NCI-H510A (cell line): ENCODE results near the gene CSNK1G1.
"Not testable (repeated sequence)": the region's sequence is repeated elsewhere in the genome, so short reads cannot be mapped to it uniquely, and the experiment has no call there.

Source experiments
- DNase-seq: peaks from one replicate; lab custom pipeline; 2025; lab: John Stamatoyannopoulos, UW

CSNK1G1 gene

GRCh38 chr15:64349375-64349774 is 6.6 kb downstream of the CSNK1G1 start:
- DNase-seq, result no peak

- no peak for DNase-seq
Measured at GRCh38 chr15:64348455-64348854, 7.5 kb downstream of the CSNK1G1 start.

DNA sequence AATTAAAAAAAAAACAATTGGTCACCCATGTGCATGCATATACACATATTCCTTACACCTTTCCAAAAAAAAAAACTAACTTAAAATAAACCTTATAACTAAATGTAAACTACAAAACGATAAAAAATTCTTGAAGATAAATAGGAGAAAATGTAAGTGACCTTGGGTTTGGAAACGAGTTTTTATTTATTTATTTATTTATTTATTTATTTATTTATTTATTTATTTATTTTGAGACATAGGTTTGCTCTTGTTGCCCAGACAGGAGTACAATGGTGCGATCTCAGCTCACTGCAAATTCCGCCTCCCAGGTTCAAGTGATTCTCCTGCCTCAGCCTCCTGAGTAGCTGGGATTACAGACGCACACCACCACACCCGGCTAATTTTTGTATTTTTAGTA is 9.7 kb downstream of the CSNK1G1 start:
- DNase-seq, result not testable (repeated sequence)

DNA sequence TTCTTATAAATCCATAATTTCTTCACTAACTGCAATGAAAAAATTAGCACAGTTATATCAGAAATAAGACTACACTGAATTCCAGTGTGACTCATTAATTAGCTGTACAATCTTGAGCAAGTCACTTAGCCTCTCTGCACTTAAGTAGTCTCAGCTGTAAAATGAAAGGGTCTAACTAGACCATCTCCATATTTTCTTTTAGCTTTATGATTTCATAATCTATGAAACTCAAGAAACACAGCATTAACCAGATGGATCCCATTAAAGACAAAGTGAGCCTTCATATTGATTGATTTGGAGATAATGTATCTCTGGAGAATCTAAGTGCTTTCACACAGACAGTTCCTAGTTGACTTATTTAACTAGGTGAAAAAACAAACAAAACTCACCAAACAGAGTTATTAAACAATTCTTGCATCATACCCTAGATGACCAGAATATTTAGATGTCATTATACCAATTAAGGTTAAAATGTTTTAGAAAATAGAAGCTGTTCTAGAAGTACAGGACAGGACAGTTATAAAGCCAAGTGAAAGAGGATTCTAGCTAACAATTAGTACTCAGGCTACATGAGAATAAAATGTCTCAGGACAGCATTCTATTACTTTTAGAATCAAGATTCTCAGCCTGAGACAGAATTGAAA is 11.2 kb downstream of the CSNK1G1 start:
- no peak for DNase-seq

DNA sequence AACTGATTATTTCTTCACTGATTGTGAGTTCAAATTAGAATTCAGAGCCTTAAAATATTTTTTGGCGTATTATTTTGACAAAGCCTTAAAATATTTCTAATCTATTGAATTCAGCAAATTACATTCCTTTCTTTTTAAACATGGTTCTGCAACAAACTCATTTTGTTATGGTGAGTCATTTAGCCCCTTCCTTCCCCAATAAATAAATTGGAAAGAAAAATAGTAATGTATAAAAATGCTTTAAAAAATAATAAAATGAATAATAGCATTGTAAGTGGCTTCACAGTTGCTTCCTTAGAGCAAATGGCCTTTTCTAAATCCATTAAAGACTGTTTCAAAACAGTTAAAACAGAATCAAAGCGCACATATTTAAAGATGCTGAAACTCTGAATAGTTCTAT is 12.1 kb downstream of the CSNK1G1 start:
- no peak for DNase-seq

- no peak for DNase-seq
Measured at GRCh38 chr15:64343222-64343621, 12.8 kb downstream of the CSNK1G1 start.

- no peak for DNase-seq
Measured at GRCh38 chr15:64341961-64342360, 14.0 kb downstream of the CSNK1G1 start.

DNA sequence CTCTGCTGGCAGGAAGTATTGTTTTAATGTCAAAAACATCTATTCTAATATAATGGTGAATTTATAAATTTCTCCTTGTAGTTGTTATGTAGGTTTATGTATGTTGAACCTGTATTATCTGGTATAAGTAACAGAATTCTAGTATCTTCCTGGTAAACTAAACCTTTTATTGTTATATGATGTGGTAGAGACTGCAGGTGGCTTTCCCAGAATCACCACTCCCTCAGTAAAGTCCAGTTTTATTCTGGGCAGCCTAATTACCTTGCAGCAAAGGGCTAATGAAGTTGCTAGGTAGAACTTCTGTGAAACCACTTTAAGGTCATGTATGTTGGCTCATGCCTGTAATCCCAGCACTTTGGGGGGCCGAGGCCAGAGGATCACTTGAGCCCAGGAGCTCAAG is 15.6 kb downstream of the CSNK1G1 start:
- DNase-seq, result no peak

DNA sequence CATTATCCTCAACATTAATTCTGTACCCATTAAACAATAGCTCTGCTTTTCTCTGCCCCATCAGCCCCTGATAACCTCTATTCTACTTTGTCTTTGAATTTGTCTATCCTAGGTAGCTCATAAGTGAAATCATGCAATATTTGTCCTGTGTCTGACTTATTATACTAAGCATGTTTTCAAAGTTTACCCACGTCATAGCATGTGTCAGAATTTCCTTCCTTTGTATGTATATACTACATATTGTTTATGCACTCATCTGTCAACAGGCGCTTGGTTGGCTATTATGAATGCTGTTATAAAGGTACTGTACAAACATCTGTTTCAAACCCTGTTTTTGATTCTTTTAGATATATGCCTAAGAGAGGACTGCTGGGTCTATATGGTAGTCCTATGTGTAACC is 18.2 kb downstream of the CSNK1G1 start:
- DNase-seq, result no peak

DNA sequence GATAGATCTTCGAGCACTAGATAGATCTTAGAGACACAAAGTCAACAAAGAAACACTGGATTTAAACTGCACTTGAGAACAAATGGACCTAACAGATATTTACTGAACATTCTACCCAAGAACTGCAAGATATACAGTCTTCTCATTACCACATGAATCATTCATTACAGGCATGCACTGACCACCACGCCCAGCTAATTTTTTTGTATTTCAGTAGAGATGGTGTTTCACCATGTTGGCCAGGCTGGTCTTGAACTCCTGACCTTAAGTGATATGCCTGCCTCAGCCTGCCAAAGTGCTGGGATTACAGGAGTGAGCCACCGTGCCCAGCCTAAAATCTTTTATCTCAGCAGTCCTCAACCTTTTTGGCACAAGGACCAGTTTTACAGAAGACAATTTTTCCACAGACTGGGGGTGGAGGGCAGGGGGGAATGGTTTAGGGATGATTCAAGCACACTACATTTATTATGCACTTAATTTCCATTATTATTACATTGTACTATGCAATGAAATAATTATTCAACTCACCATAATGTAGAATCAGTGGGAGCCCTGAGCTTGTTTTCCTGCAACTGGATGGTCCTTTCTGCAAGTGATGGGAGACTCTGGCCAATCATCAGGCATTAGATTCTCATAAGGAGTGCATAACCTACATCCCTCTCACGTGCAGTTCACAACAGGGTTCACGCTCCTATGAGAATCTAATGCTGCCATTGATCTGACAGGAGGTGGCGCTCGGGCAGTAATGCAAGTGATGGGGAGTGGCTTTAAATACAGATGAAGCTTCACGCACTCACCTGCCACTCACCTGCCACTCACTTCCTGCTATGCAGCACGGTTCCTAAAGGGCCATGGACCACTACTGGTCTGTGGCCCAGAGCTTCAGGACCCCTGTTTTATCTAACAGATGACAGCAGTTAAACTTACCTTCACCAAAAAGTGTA is 21.7 kb downstream of the CSNK1G1 start:
- DNase-seq, result peak; percentile 18

- DNase-seq, result no peak
Measured at GRCh38 chr15:64333516-64333915, 22.5 kb downstream of the CSNK1G1 start.

DNA sequence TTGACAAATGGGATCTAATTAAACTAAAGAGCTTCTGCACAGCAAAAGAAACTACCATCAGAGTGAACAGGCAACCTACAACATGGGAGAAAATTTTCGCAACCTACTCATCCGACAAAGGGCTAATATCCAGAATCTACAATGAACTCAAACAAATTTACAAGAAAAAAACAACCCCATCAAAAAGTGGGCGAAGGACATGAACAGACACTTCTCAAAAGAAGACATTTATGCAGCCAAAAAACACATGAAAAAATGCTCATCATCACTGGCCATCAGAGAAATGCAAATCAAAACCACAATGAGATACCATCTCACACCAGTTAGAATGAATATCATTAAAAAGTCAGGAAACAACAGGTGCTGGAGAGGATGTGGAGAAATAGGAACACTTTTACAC is 24.3 kb downstream of the CSNK1G1 start:
- not testable (repeated sequence) for DNase-seq

DNA sequence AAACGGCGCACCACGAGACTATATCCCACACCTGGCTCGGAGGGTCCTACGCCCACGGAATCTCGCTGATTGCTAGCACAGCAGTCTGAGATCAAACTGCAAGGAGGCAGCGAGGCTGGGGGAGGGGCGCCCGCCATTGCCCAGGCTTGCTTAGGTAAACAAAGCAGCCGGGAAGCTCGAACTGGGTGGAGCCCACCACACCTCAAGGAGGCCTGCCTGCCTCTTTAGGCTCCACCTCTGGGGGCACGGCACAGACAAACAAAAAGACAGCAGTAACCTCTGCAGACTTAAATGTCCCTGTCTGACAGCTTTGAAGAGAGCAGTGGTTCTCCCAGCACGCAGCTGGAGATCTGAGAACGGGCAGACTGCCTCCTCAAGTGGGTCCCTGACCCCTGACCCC is 29.0 kb downstream of the CSNK1G1 start:
- DNase-seq, result not testable (repeated sequence)

DNA sequence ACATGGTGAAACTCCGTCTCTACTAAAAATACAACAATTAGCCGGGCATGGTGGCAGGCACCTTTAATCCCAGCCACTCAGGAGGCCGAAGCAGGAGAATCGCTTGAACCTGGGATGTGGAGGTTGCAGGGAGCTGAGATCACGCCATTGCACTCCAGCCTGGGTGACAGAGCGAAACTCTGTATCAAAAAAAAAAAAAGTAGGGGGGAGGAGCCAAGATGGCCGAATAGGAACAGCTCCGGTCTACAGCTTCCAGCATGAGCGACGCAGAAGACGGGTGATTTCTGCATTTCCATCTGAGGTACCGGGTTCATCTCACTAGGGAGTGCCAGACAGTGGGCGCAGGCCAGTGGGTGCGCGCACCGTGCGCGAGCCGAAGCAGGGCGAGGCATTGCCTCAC is 29.5 kb downstream of the CSNK1G1 start:
- not testable (repeated sequence) for DNase-seq

DNA sequence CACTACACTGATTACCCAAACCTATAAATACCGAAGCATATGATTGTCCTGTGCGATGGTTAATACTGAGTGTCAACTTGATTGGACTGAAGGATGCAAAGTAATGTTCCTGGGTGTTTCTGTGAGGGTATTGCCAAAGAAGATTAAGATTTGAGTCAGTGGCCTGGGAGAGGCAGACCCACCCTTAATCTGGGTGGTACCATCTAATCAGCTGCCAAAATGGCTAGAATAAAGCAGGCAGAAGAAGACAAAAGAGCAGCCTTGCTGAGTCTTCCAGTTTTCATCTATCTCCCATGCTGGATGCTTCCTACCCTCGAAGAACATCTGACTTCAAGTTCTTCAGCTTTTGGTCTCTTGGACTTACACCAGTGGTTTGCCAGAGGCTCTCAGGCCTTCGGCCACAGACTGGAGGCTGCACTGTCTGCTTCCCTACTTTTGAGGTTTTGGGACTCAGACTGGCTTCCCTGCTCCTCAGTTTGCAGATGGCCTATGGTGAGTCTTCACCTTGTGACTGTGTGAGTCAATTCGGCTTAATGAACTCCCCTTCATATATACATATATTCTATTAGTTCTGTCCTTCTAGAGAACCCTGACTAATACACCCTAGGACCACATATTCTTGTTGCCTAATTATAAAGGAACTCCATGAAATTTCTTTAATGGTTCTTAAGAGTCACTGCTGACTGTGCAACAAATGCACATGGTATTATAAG is 31.7 kb downstream of the CSNK1G1 start:
- no peak for DNase-seq

- no peak for DNase-seq
Measured at GRCh38 chr15:64315216-64315615, 40.8 kb downstream of the CSNK1G1 start.

DNA sequence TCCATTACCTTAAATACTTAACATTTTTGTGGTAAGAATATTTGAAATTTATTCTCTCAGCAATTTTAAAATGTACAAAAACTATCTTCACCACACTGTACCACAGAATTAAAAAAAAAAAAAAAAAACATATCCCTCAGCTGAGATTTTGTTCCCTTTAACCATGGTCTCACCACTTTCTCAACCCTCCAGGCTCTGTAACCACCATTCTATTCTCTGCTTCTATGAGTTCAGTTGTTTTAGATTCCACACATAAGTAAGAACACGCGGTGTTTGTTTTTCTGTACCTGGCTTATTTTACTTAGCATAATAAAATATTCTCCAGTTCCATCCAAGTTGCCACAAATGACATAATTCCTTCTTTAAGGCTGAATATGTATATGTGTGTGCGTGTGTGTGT is 41.5 kb downstream of the CSNK1G1 start:
- no peak for DNase-seq

DNA sequence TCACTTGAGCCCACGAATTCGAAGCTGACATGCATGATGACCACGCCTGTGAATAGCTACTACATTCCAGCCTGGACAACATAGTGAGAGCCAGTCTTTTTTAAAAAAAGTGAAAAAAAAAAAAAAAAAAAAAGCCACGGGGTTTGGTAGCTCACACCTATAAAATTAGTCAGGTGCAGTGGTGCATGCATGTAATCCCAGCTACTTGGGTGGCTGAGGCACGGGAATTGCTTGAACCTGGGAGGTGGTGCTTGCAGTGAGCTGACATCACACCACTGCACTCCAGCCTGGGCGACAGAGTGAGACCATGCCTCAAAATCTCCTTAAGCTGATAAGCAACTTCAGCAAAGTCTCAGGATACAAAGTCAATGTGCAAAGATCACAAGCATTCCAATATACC is 44.4 kb downstream of the CSNK1G1 start:
- no peak for DNase-seq

DNA sequence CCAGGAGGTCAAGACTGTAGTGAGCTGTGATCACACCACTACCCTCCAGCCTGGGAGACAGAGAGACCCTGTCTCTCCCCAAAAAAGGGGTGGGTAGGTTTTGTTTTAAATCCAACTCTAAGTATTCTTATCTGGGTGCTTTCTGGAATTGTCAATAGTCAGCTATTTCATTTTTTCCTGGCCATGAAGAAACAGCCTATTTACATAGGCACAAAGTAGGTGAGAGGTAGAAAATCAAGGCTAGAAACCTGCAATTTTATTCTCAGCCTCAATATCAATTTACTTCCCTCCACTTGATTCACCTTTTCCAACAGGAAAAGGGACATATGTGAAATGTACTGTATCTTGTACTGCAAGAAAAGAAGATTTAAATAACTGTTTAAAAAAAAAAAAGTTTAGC is 45.9 kb downstream of the CSNK1G1 start:
- no peak for DNase-seq

GRCh38 chr15:64305261-64305660 is 50.7 kb downstream of the CSNK1G1 start:
- no peak for DNase-seq

DNA sequence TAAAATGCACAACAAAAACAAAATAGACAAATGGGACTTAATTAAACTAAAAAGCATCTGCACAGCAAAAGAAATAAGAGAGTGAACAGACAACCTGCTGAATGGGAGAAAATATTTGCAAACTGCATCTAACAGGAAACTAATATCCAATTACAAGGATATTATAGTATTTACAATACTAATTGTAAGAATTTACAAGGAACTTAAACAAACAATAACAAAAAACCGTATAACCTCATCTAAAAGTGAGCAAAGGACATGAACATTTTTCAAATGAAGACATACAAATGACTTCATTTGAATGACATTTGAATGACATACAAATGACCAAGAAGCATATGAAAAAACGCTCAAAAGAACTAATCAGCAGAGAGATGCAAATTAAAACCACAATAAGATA is 66.4 kb downstream of the CSNK1G1 start:
- no peak for DNase-seq

GRCh38 chr15:64288999-64289398 is 67.0 kb downstream of the CSNK1G1 start:
- DNase-seq, result no peak

DNA sequence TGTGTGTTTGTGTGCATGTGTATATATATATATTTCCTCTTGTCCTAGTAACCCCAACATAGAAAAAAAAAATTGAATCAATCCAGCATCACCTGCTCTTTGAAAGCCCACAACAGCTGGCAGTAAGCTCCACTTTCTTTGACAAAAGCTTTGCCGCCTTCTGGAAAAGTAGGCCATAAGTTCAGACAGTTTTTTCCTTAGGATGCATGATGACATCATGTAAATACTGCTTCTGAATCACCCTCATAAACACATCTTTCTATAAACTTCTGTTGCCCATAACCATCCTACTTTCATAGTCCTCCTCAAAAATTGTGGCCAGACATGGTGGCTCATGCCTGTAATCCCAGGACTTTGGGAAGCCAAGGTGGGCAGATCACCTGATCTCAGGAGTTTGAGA is 67.4 kb downstream of the CSNK1G1 start:
- no peak for DNase-seq
